NB4 (cell line): ENCODE results near the gene ANKRD12.

Experiments used
- POLR2A ChIP-seq: IDR thresholded peaks from 2 replicates; pipeline ENCODE4 v1.6.1; 2011; ENCODE audit warnings: mild to moderate bottlenecking; ENCODE audit not compliant: insufficient read length; ENCODE audit errors: extremely low read depth
- TF ChIP-seq, protein P1 (sequence below): IDR thresholded peaks from one replicate; pipeline ENCODE4 v1.5.1; 2012; ENCODE audit warnings: low read depth, low read length
- TF ChIP-seq, protein P2 (sequence below): IDR thresholded peaks from 2 replicates; pipeline ENCODE4 v1.6.1; 2011; ENCODE audit warnings: low read depth, low read length

DNA sequence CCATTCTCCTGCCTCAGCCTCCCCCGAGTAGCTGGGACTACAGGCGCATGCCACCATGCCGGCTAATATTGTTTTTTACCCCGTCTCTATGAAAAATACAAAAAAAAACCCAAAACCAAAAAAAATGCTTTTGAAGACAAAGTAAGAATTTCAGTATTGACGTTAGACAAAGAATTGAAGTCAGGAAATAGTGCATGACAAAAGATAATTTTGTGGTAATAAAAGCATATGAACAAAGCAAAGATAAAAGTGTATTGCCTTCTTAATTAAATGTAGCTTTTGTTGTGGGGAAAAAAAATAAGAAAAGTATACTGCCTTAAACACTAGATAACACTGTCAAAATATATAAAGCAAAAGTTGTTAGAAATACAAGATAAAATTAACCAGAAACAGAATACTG lies 86.8 kb downstream of the ANKRD12 start:
- TF ChIP-seq, protein P1, sequence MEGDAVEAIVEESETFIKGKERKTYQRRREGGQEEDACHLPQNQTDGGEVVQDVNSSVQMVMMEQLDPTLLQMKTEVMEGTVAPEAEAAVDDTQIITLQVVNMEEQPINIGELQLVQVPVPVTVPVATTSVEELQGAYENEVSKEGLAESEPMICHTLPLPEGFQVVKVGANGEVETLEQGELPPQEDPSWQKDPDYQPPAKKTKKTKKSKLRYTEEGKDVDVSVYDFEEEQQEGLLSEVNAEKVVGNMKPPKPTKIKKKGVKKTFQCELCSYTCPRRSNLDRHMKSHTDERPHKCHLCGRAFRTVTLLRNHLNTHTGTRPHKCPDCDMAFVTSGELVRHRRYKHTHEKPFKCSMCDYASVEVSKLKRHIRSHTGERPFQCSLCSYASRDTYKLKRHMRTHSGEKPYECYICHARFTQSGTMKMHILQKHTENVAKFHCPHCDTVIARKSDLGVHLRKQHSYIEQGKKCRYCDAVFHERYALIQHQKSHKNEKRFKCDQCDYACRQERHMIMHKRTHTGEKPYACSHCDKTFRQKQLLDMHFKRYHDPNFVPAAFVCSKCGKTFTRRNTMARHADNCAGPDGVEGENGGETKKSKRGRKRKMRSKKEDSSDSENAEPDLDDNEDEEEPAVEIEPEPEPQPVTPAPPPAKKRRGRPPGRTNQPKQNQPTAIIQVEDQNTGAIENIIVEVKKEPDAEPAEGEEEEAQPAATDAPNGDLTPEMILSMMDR = no peak
- TF ChIP-seq POLR2A = no peak
- TF ChIP-seq, protein P2, sequence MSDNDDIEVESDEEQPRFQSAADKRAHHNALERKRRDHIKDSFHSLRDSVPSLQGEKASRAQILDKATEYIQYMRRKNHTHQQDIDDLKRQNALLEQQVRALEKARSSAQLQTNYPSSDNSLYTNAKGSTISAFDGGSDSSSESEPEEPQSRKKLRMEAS = no peak
